ENCODE measurements around the gene MAN1C1. TPM values are rescaled to one million over a fixed set of nuclear protein-coding genes. Genes with fewer than 3 reads are reported as not detected.

Gene MAN1C1
- total RNA-seq, 1 donor from 2014 or later = 6.3 TPM

DNA sequence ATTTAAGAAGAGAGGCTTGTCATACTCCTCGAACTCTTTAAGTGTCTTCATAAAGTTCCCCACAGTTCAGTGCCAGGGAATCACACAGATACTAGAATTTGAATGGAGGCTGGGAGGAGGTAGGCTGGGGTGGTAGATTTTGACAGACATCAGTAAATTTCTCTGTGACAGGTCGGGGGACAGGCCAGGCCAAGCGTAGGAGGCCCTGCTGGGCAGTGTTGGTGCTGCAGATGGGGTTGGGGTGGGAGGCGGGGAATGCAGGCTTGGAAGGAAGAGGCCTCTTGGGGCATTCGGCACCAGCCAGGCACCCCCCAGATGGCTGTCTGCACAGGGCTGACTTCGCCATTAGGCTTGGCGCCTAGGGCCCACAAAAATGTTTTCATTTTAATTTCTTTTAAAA lies 84.0 kb downstream of the MAN1C1 start:
- H3K4me3 ChIP-seq (ENCODE audit: low read length in 3 of 3) = peak overlapping the region; percentile 20 to 58 (median 32)
- H3K9me3 ChIP-seq (ENCODE audit: control insufficient read depth in 3 of 3, low read length in 3 of 3) = no peaks in the 10 kb centered on the region
- H3K27ac ChIP-seq (ENCODE audit: low read depth, low read length) = peak overlapping the region; percentile 97
- H3K36me3 ChIP-seq (ENCODE audit: control insufficient read depth in 3 of 3, insufficient read depth in 3 of 3, low read length in 3 of 3) = no peaks in the 10 kb centered on the region
- no peaks in the 10 kb centered on the region for H3K27me3 ChIP-seq (ENCODE audit: control insufficient read depth in 3 of 3, insufficient read depth in 3 of 3, low read length in 3 of 3)
- H3K4me1 ChIP-seq (ENCODE audit: control insufficient read depth in 3 of 3, insufficient read depth in 3 of 3, low read length in 3 of 3) = peaks cover 53 to 70% (median 62%) of the 10 kb centered on the region in 3 donors
- H3K9ac ChIP-seq (ENCODE audit: low read depth in 1 of 3, low read length in 3 of 3) = peak overlapping the region; percentile 25 to 82 (median 74)

DNA sequence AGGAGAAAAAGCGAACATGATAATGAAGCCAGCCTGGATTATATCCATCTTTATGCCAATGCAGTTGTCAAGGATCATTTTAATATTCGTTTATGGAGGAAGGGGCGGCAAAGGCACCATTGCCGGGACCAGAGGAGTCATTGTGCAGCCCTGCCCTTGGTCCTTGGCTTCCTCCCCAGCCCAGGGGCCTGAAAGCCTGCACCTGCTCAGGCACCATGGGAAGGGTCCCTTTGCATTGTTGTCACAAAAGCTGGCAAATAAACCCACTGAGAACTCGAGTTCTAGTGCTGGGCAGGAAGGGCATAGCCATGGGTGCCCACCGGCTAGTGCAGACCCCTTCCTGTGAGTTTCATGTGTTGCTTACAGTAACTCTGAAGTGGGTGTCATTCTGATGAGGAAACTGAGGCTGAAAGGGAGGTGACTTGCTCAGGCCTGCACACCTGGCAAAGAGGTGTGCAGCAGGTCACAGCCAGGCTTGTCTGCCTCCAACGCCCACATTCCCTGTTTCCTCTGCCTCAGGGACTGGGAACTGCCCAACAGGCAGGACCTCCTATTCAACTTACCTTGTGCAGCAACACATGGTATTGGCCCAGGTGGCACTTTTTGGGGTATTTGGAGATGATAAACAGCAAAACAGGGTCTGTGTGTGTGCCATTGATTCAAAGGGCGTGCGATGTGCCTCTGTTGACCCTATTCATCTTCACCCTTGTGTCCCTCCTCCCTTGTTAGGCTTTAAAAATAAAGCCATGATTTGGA lies 84.6 kb downstream of the MAN1C1 start:
- H3K9ac ChIP-seq (ENCODE audit: low read depth in 1 of 3, low read length in 3 of 3) = peak overlapping the region in 1 of 3 donors; percentile 74
- peak overlapping the region; percentile 97 for H3K27ac ChIP-seq (ENCODE audit: low read depth, low read length)
- no peaks in the 10 kb centered on the region for H3K9me3 ChIP-seq (ENCODE audit: control insufficient read depth in 3 of 3, low read length in 3 of 3)
- H3K36me3 ChIP-seq (ENCODE audit: control insufficient read depth in 3 of 3, insufficient read depth in 3 of 3, low read length in 3 of 3) = no peaks in the 10 kb centered on the region
- H3K4me1 ChIP-seq (ENCODE audit: control insufficient read depth in 3 of 3, insufficient read depth in 3 of 3, low read length in 3 of 3) = peaks cover 50 to 67% (median 59%) of the 10 kb centered on the region in 3 donors
- peak overlapping the region in 1 of 3 donors; percentile 22 for H3K4me3 ChIP-seq (ENCODE audit: low read length in 3 of 3)
- no peaks in the 10 kb centered on the region for H3K27me3 ChIP-seq (ENCODE audit: control insufficient read depth in 3 of 3, insufficient read depth in 3 of 3, low read length in 3 of 3)

DNA sequence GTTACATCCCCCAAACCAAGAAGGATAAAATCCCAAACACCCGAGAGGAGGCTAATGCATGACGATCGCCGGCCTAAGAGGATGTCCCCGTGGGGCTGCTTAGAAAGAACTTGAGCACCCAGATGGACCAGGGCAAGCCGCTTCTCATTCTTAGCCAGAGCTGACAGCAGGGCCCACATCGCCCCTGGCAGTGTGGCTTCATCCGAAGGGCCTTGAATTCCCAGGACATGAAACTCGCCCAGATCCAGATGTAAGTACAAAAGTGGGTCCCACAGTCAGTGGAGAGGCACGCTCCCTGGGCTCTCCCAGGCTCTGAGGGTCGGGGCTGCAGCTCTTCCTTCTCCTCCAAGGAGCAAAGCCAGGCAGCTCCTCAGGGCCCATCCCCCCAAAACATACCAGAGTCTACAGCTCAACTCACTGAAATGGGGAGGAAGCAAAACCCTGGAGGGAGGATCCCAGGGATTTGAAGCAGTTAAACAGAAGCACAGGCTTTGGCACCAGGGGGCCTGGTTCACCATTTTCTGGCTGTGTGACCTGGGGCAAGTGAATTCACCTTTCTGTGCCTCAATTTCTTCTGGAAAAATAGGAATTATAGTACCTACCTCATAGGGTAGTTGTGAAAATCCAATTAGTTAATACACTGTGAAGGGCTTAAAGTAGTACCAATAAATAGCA lies 85.6 kb downstream of the MAN1C1 start:
- Histone ChIP-seq H3K9me3 (ENCODE audit: control insufficient read depth in 3 of 3, low read length in 3 of 3) (no peaks in the 10 kb centered on the region), H3K36me3 (ENCODE audit: control insufficient read depth in 3 of 3, insufficient read depth in 3 of 3, low read length in 3 of 3) (no peaks in the 10 kb centered on the region), H3K4me1 (ENCODE audit: control insufficient read depth in 3 of 3, insufficient read depth in 3 of 3, low read length in 3 of 3) (peaks cover 57 to 73% (median 67%) of the 10 kb centered on the region in 3 donors), H3K9ac (ENCODE audit: low read depth in 1 of 3, low read length in 3 of 3) (no peak overlapping the region), H3K27me3 (ENCODE audit: control insufficient read depth in 3 of 3, insufficient read depth in 3 of 3, low read length in 3 of 3) (no peaks in the 10 kb centered on the region), H3K4me3 (ENCODE audit: low read length in 3 of 3) (no peak overlapping the region), H3K27ac (ENCODE audit: low read depth, low read length) (no peak overlapping the region)

DNA sequence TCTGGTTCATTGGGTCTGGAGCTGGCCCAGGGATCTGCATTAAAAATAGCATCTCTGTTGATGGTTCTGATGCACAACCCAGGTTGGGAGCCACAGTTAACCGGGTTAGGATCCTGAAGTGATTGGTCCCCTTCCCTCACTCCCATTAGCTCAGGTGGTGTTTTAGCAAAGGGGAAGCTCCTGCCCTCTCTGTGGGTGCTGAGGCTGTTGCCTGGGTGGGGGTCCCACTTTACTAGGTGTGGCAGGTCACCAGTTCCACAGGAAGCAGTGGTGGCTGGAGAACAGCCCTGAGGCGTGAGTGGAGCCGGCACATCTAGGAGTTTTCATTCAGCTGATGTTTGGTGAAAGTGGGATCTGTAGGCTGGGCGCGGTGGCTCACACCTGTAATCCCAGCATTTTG lies 86.5 kb downstream of the MAN1C1 start:
- no peak overlapping the region for H3K27ac ChIP-seq (ENCODE audit: low read depth, low read length)
- H3K27me3 ChIP-seq (ENCODE audit: control insufficient read depth in 3 of 3, insufficient read depth in 3 of 3, low read length in 3 of 3) = no peaks in the 10 kb centered on the region
- H3K9me3 ChIP-seq (ENCODE audit: control insufficient read depth in 3 of 3, low read length in 3 of 3) = no peaks in the 10 kb centered on the region
- peaks cover 61 to 72% (median 67%) of the 10 kb centered on the region in 3 donors for H3K4me1 ChIP-seq (ENCODE audit: control insufficient read depth in 3 of 3, insufficient read depth in 3 of 3, low read length in 3 of 3)
- no peak overlapping the region for H3K9ac ChIP-seq (ENCODE audit: low read depth in 1 of 3, low read length in 3 of 3)
- H3K4me3 ChIP-seq (ENCODE audit: low read length in 3 of 3) = no peak overlapping the region
- H3K36me3 ChIP-seq (ENCODE audit: control insufficient read depth in 3 of 3, insufficient read depth in 3 of 3, low read length in 3 of 3) = no peaks in the 10 kb centered on the region

DNA sequence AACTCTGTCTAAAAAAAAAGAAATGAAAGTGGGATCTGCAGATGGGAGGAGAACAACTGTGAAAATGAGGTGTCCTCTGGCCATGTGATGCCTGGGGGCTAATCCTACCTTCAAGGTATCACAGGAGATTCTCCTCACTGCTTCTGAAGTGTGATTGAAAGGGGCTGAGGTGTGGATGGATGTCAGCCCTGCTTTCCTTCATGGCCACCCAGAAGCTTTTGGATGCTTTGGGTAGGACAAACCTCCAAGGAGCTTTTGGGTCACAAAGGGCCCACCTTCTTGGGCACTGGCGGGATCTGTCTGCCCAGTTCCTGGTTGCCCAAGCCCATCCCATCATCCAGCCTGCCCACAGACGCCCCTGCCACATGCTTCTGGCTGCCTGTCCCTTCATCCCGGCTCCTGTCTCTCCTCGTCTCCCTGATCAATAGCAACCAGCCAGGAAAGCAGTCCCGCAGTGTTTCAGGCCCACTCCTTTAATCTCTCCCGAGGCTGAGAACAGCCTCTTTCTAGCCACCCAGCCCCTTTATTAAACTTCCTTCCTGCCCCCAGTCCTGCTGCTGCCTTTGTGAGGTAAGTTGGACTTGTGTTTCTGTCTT lies 87.2 kb downstream of the MAN1C1 start:
- no peak overlapping the region for H3K27ac ChIP-seq (ENCODE audit: low read depth, low read length)
- no peaks in the 10 kb centered on the region for H3K27me3 ChIP-seq (ENCODE audit: control insufficient read depth in 3 of 3, insufficient read depth in 3 of 3, low read length in 3 of 3)
- no peaks in the 10 kb centered on the region for H3K36me3 ChIP-seq (ENCODE audit: control insufficient read depth in 3 of 3, insufficient read depth in 3 of 3, low read length in 3 of 3)
- H3K4me3 ChIP-seq (ENCODE audit: low read length in 3 of 3) = no peak overlapping the region
- H3K4me1 ChIP-seq (ENCODE audit: control insufficient read depth in 3 of 3, insufficient read depth in 3 of 3, low read length in 3 of 3) = peaks cover 65 to 67% (median 65%) of the 10 kb centered on the region in 3 donors
- H3K9me3 ChIP-seq (ENCODE audit: control insufficient read depth in 3 of 3, low read length in 3 of 3) = no peaks in the 10 kb centered on the region
- H3K9ac ChIP-seq (ENCODE audit: low read depth in 1 of 3, low read length in 3 of 3) = peak overlapping the region in 2 of 3 donors; percentile 45 to 53

DNA sequence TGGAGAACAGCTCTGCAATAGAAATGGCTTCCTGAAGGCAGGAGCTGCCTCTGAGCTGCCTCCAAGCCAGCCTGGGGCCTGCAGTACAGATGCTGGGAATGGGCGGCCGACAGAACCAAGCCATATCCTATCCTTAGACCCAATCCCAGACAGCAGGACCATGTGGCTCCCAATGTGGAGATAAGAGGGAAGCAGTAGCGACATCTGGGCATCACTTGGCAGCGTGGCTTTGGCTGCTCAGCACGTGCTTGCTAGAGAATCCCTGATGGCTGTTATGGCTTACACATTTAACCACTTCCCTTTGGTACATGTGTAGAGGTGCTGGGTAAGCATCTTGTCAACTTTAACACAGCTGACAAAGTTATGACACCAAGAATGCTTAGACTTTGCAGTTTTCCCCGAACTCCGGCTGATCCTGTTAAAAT lies 87.7 kb downstream of the MAN1C1 start:
- no peaks in the 10 kb centered on the region for H3K9me3 ChIP-seq (ENCODE audit: control insufficient read depth in 3 of 3, low read length in 3 of 3)
- no peaks in the 10 kb centered on the region for H3K36me3 ChIP-seq (ENCODE audit: control insufficient read depth in 3 of 3, insufficient read depth in 3 of 3, low read length in 3 of 3)
- H3K27me3 ChIP-seq (ENCODE audit: control insufficient read depth in 3 of 3, insufficient read depth in 3 of 3, low read length in 3 of 3) = no peaks in the 10 kb centered on the region
- peaks cover 60 to 64% (median 63%) of the 10 kb centered on the region in 3 donors for H3K4me1 ChIP-seq (ENCODE audit: control insufficient read depth in 3 of 3, insufficient read depth in 3 of 3, low read length in 3 of 3)
- H3K27ac ChIP-seq (ENCODE audit: low read depth, low read length) = no peak overlapping the region
- no peak overlapping the region for H3K4me3 ChIP-seq (ENCODE audit: low read length in 3 of 3)
- peak overlapping the region in 1 of 3 donors; percentile 45 for H3K9ac ChIP-seq (ENCODE audit: low read depth in 1 of 3, low read length in 3 of 3)

DNA sequence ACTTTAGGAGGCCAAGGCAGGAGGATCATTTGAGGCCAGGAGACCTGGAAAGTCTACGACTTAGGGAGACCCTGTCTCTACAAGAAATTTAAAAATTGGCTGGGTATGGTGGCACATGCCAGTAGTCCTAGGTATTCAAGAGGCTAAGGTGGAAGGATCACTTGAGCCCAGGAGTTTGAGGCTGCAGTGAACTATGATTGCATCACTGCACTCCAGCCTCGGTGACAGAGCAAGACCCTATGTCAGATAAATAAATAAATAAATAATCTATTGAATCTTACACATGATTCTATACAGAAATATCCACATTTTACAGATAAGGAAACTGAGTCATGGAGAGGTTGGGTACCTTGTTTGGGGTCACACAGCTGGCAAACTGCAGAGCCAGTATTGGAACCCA lies 89.1 kb downstream of the MAN1C1 start:
- no peak overlapping the region for H3K27ac ChIP-seq (ENCODE audit: low read depth, low read length)
- peaks cover 46 to 50% (median 49%) of the 10 kb centered on the region in 3 donors for H3K4me1 ChIP-seq (ENCODE audit: control insufficient read depth in 3 of 3, insufficient read depth in 3 of 3, low read length in 3 of 3)
- H3K36me3 ChIP-seq (ENCODE audit: control insufficient read depth in 3 of 3, insufficient read depth in 3 of 3, low read length in 3 of 3) = no peaks in the 10 kb centered on the region
- H3K4me3 ChIP-seq (ENCODE audit: low read length in 3 of 3) = no peak overlapping the region
- H3K9me3 ChIP-seq (ENCODE audit: control insufficient read depth in 3 of 3, low read length in 3 of 3) = no peaks in the 10 kb centered on the region
- H3K27me3 ChIP-seq (ENCODE audit: control insufficient read depth in 3 of 3, insufficient read depth in 3 of 3, low read length in 3 of 3) = no peaks in the 10 kb centered on the region
- H3K9ac ChIP-seq (ENCODE audit: low read depth in 1 of 3, low read length in 3 of 3) = no peak overlapping the region

DNA sequence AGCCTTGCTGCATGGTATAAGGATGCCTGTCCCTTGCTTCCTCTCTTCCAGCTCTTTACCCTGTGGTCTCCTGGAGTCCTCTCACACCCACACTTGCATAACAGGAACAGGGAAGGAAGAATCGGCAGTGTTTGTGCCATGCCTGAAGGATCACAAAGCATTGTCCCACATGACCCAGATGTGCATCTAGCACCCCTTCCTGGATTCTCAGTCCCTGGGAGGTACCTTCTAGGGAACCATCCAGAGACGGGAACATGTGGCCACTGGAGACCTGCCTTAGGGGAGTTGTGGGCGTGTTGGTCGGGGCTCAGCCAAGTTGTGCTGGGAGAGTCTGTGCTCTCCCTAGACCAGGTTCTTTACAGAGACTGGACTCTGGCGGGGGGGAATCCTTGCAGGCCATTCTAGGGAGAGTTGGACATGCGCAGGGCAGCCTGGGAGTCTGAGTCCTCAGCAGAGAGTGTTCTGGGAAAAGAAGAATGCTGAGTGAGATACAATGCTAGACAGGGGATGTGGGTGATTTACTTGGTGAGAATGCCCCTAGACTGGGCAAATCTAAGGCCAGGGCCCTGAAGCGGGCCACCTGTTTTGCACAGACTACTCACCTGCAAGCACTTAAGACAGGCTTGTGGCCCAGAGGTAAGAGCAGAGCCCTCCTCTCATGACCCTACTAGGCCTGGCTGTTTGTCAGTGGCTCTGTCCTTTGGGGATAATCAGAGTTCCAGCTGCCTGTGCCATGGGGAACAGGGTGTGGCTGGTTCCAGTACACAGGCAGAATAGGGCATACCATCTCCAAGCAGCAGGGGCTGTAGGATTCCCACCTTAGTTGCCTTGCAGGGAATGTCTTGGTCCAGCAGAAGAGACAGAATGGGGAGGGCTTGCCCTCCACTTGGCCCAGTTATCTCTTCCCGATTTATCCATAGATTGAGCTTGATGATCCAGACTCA lies 89.8 kb downstream of the MAN1C1 start:
- Histone ChIP-seq H3K4me1 (ENCODE audit: control insufficient read depth in 3 of 3, insufficient read depth in 3 of 3, low read length in 3 of 3) (peaks cover 39 to 43% (median 42%) of the 10 kb centered on the region in 3 donors), H3K4me3 (ENCODE audit: low read length in 3 of 3) (no peak overlapping the region), H3K36me3 (ENCODE audit: control insufficient read depth in 3 of 3, insufficient read depth in 3 of 3, low read length in 3 of 3) (no peaks in the 10 kb centered on the region), H3K27me3 (ENCODE audit: control insufficient read depth in 3 of 3, insufficient read depth in 3 of 3, low read length in 3 of 3) (no peaks in the 10 kb centered on the region), H3K27ac (ENCODE audit: low read depth, low read length) (no peak overlapping the region), H3K9me3 (ENCODE audit: control insufficient read depth in 3 of 3, low read length in 3 of 3) (no peaks in the 10 kb centered on the region), H3K9ac (ENCODE audit: low read depth in 1 of 3, low read length in 3 of 3) (peak overlapping the region in 1 of 3 donors; percentile 3)

DNA sequence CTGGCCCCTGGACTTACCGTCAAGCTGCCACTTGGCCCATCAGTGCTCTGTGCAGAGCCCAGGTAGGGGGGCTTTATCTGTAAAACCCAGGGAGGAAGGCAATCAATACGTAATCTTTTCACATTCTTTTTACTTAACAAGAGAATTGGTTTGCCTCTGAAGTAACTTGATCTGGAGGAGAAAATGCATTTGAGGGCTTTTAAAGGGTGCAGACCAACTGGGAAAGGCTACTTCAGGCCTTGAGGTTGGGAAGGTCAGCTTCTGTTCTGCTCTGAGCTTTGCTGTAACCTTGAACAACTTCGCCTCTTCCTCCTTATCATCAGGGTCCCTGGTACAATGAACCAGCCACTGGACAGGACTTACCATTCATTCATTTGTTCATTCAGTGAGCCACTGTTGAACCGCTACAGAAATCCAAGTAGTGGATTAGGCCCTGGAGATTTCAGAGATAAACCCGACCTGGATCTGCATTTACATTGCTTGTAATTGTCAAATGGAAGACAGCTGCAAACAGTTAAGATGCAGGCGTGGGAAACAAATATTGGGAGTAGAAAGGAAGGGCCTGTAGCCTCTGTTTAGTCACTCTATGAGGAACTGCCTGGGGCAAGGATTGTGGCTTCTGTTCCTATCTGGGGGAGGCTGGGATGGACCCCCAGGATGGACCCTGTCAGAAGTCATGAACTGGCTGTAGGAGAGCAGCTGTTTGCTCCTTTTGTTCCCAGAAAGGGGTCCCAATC lies 90.9 kb downstream of the MAN1C1 start:
- no peaks in the 10 kb centered on the region for H3K27me3 ChIP-seq (ENCODE audit: control insufficient read depth in 3 of 3, insufficient read depth in 3 of 3, low read length in 3 of 3)
- no peak overlapping the region for H3K27ac ChIP-seq (ENCODE audit: low read depth, low read length)
- no peaks in the 10 kb centered on the region for H3K9me3 ChIP-seq (ENCODE audit: control insufficient read depth in 3 of 3, low read length in 3 of 3)
- peaks cover 29 to 37% (median 37%) of the 10 kb centered on the region in 3 donors for H3K4me1 ChIP-seq (ENCODE audit: control insufficient read depth in 3 of 3, insufficient read depth in 3 of 3, low read length in 3 of 3)
- H3K36me3 ChIP-seq (ENCODE audit: control insufficient read depth in 3 of 3, insufficient read depth in 3 of 3, low read length in 3 of 3) = no peaks in the 10 kb centered on the region
- H3K4me3 ChIP-seq (ENCODE audit: low read length in 3 of 3) = no peak overlapping the region
- H3K9ac ChIP-seq (ENCODE audit: low read depth in 1 of 3, low read length in 3 of 3) = no peak overlapping the region
